Lung (tissue), 12 donors: ENCODE measurements around the gene FBN3. TPM values are rescaled to one million over a fixed set of nuclear protein-coding genes. Genes with fewer than 3 reads are reported as not detected.

ENCODE experiments used
- ATAC-seq: fragments of 200-7000 bp; cut with Tn5 transposase; one replicate; pipeline ENCODE4 v1.9.1; 2020; ENCODE audit warnings: moderate number of reproducible peaks; ENCODE audit not compliant: insufficient read depth, low FRiP score
- DNase-seq, 3 donors: peaks; one replicate each; pipeline ENCODE4 v3.0.0-alpha.2; 2013 to 2017
- H3K27ac ChIP-seq, 2 donors: one replicate each; pipeline ENCODE4 v1.5.1; 2013; ENCODE audit warnings: mild to moderate bottlenecking in 2 of 2, moderate library complexity in 2 of 2, control low read depth in 1 of 2, inconsistent platforms in 1 of 2, low read depth in 1 of 2, low read length in 1 of 2
- H3K27me3 ChIP-seq, 3 donors: one replicate each; pipeline ENCODE4 v1.5.1; 2013; ENCODE audit warnings: low read length in 2 of 3; ENCODE audit not compliant: control insufficient read depth in 3 of 3, insufficient read depth in 3 of 3
- H3K36me3 ChIP-seq, 4 donors: one replicate each; pipeline ENCODE4 v1.5.1; 2013; ENCODE audit warnings: low read length in 4 of 4, mild to moderate bottlenecking in 1 of 4, moderate library complexity in 1 of 4; ENCODE audit not compliant: control insufficient read depth in 4 of 4, insufficient read depth in 4 of 4
- H3K4me1 ChIP-seq, 5 donors: one replicate each; pipeline ENCODE4 v1.5.1; 2013; ENCODE audit warnings: low read length in 5 of 5, mild to moderate bottlenecking in 2 of 5, moderate library complexity in 1 of 5; ENCODE audit not compliant: control insufficient read depth in 5 of 5, insufficient read depth in 5 of 5
- H3K4me3 ChIP-seq: one replicate; pipeline ENCODE4 v1.5.1; 2013; ENCODE audit warnings: mild to moderate bottlenecking, control low read depth, moderate library complexity
- H3K9ac ChIP-seq, 2 donors: one replicate each; pipeline ENCODE4 v1.5.1; 2013; ENCODE audit warnings: low read length in 2 of 2, control low read depth in 1 of 2; ENCODE audit not compliant: insufficient read depth in 1 of 2
- H3K9me3 ChIP-seq, 4 donors: one replicate each; pipeline ENCODE4 v1.5.1; 2013; ENCODE audit warnings: low read length in 3 of 4, mild to moderate bottlenecking in 1 of 4, moderate library complexity in 1 of 4; ENCODE audit not compliant: control insufficient read depth in 4 of 4, insufficient read depth in 3 of 4
- WGBS, 2 donors: extraction: QIAGEN DNeasy Blood & Tissue Kit; methylation state at CpG; one replicate each; pipeline ENCODE4 v1.1.7; 2013; 5-methylcytosine and 5-hydroxymethylcytosine counted together
- polyA plus RNA-seq, 2 donors: library from polyadenylated mRNA; stranded (reverse); fragments of 200-250 nt; gene quantifications; one replicate each; pipeline ENCODE4 v1.2.1, GENCODE V29; 2013
- total RNA-seq, 2 donors: library from RNA; depleted of rRNA in 1 of 2; stranded (reverse); fragments of >200 nt in 1 of 2; gene quantifications; one replicate each; pipeline ENCODE4 v1.2.1, GENCODE V29; 2014 to 2021
- TF ChIP-seq, protein P1 (sequence below): IDR thresholded peaks from 2 replicates; pipeline ENCODE4 v1.5.1; 2012; ENCODE audit warnings: mild to moderate bottlenecking; ENCODE audit errors: control extremely low read depth, extremely low read depth
- donor health status: control.
- donor health status: control.
- donor health status: Bipolar disorder and iron deficiency.
- donor health status: healthy.
- donor health status: DM: yes; HTN: yes; CAD: no.

Gene FBN3
- total and polyA plus RNA-seq, 4 donors, result 0.32 to 26.4 (median 2.1) TPM

DNA sequence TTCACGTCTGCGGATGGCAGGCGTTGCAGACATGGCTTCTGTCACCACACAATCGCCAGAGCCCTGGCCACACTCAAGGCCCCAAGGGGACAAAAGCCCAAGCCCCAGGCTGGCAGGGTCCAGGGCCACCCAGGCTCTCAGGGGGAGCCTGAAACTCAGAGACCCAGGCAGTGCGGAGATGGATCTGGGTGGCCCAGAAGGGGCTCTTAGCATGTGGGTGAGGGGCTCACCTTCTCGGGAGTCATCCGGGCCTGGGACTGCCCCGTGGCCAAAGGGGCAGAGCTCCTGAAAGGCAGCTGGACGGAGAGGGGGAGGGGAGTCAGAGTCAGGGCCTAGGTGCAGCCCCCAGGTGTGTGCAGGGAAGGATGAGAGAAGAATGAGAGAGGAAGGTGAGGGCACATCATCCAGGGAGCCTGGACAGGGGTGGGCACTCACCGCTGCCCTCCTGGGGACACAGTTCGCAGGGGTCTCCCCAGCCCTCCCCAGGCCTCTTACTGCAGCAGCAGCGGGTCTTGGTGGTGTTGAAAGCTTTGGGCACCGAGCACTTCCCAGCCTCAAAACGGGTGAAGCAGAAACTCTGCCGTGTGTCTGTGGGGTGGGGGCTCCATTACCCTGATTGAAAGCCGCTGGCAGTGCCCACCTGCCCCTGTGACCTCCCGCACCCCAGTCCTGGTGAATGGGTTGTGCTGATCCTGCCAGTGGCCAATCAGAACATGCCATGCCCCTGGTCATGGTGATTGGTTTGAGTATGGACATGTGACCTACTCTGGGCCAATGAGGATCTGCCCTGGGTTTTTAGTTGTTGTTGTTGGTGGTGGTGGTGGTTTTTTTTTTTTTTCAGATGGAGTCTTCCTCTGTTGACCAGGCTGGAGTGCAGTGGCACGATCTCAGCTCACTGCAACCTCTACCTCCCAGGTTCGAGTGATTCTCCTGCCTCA is 59.5 kb downstream of the FBN3 start:
- Histone ChIP-seq H3K27ac (no peak overlapping the region), H3K36me3 (peaks cover 0 to 34% (median 3%) of the 10 kb centered on the region in 4 donors), H3K9ac (no peak overlapping the region), H3K27me3 (no peaks in the 10 kb centered on the region), H3K4me1 (peaks cover 0 to 2% (median 0%) of the 10 kb centered on the region in 5 donors), H3K4me3 (no peak overlapping the region), H3K9me3 (peaks cover 0 to 14% (median 2%) of the 10 kb centered on the region in 4 donors)
- TF ChIP-seq, protein P1, sequence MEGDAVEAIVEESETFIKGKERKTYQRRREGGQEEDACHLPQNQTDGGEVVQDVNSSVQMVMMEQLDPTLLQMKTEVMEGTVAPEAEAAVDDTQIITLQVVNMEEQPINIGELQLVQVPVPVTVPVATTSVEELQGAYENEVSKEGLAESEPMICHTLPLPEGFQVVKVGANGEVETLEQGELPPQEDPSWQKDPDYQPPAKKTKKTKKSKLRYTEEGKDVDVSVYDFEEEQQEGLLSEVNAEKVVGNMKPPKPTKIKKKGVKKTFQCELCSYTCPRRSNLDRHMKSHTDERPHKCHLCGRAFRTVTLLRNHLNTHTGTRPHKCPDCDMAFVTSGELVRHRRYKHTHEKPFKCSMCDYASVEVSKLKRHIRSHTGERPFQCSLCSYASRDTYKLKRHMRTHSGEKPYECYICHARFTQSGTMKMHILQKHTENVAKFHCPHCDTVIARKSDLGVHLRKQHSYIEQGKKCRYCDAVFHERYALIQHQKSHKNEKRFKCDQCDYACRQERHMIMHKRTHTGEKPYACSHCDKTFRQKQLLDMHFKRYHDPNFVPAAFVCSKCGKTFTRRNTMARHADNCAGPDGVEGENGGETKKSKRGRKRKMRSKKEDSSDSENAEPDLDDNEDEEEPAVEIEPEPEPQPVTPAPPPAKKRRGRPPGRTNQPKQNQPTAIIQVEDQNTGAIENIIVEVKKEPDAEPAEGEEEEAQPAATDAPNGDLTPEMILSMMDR, result no peak
- WGBS, 2 donors, result 85 to 89% methylated on average over 19 of the region's 19 CpGs
- ATAC-seq (no peak), DNase-seq (no peak)

DNA sequence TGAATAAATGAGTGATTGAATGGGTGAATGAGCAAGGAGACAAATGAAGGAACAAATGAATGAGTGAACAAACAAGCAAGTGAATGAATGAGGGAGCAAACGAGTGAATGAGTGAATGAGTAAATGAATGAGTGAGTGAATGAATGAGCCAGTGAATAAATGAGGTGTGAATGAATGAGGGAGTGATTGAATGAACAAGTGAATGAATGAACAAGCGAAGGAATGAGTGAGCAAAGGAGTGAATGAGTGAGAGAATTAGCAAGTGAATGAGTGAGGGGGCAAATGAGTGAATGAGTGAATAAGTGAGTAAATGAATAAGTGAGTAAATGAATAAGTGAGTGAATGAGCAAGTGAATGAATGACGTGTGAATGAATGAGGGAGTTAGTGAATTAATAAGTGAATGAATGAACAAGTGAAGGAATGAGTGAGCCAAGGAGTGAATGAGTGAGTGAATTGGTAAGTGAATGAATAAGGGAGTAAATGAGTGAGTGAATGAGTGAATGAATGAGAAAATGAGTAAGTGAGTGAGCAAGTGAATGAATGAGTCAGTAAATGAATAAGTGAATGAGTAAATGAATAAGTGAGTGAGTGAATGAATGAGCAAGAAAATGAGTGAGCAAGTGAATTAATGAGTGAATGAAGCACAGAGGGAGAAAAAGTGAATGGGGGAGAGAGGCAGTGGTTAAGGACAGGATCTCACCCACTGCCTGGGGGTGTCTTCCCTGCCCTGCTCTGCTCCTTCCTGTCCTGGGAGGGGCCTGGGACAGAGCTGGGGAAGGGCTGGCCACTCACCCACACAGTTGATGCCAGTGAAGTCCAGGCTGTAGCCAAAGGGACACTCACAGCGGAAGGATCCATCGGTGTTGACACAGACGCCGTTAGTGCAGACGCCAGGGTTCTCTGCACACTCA is 60.4 kb downstream of the FBN3 start:
- no peaks in the 10 kb centered on the region for H3K27me3 ChIP-seq
- TF ChIP-seq, protein P1, result no peak
- peaks cover 0 to 27% (median 3%) of the 10 kb centered on the region in 4 donors for H3K36me3 ChIP-seq
- ATAC-seq (no peak), DNase-seq (no peak)
- no peak overlapping the region for H3K4me3 ChIP-seq
- H3K9ac ChIP-seq, result no peak overlapping the region
- H3K9me3 ChIP-seq, result peaks cover 0 to 9% (median under 1%) of the 10 kb centered on the region in 4 donors
- H3K27ac ChIP-seq, result no peak overlapping the region
- WGBS, 2 donors, result 86 to 89% methylated on average over 8 of the region's 8 CpGs
- peaks cover 0 to 2% (median 0%) of the 10 kb centered on the region in 5 donors for H3K4me1 ChIP-seq

DNA sequence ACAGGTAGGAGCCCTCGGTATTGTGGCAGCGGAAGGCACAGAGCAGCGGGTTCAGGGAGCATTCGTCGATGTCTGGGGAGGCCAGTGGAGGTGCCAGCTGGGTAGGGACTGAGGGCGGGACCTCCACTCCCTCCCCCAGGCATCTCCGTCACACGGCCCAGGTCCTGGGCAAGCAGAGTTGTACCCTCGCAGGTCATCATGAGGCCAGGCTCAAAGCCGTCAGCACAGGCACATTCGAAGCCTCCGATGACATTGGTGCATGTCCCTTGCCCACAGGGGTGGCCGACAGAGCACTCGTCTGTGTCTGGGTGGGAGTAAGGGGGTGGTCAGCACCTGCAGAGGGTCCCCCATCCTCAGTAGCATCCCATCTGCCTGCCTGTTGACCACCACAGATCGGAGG is 61.5 kb downstream of the FBN3 start:
- Histone ChIP-seq H3K27ac (no peak overlapping the region), H3K27me3 (no peaks in the 10 kb centered on the region), H3K4me1 (peaks cover 0 to 2% (median 0%) of the 10 kb centered on the region in 5 donors), H3K9me3 (peaks cover 0 to 5% (median 0%) of the 10 kb centered on the region in 4 donors), H3K9ac (no peak overlapping the region), H3K36me3 (peaks cover 0 to 21% (median 3%) of the 10 kb centered on the region in 4 donors), H3K4me3 (no peak overlapping the region)
- TF ChIP-seq, protein P1, result no peak
- WGBS, 2 donors, result 96% methylated on average over 15 of the region's 15 CpGs
- no peak for DNase-seq
- no peak for ATAC-seq
